GOT3 (cell line): ENCODE measurements around the gene DCD.

Source experiments
- DNase-seq: peaks from one replicate; lab custom pipeline; 2025; ENCODE audit warnings: mixed read lengths; lab: John Stamatoyannopoulos, UW

The DCD gene

GRCh38 chr12:54606556-54606955, 41.6 kb downstream of the DCD start:
- no peak for DNase-seq

- no peak for DNase-seq
Measured at GRCh38 chr12:54605138-54605970, 42.8 kb downstream of the DCD start.

GRCh38 chr12:54604436-54604835, 43.7 kb downstream of the DCD start:
- no peak for DNase-seq

GRCh38 chr12:54603872-54604271, 44.3 kb downstream of the DCD start:
- DNase-seq, result no peak

- no peak for DNase-seq
Measured at GRCh38 chr12:54603173-54603814, 44.9 kb downstream of the DCD start.

GRCh38 chr12:54602661-54603060, 45.5 kb downstream of the DCD start:
- no peak for DNase-seq

- DNase-seq, result no peak
Measured at GRCh38 chr12:54601841-54602240, 46.3 kb downstream of the DCD start.

- no peak for DNase-seq
Measured at GRCh38 chr12:54598970-54599369, 49.2 kb downstream of the DCD start.

GRCh38 chr12:54596526-54596946, 51.6 kb downstream of the DCD start:
- DNase-seq, result no peak

GRCh38 chr12:54595471-54595870, 52.7 kb downstream of the DCD start:
- no peak for DNase-seq
